B cell (primary cell): Measurements from ENCODE around the gene ITCH. TPM values are rescaled to one million over a fixed set of nuclear protein-coding genes. Genes with fewer than 3 reads are reported as not detected.

Experiments used
- ATAC-seq: fragments of 200-7000 bp; cut with Tn5 transposase; one replicate; pipeline ENCODE4 v1.10.0; 2021; ENCODE audit warnings: low read depth, mild to moderate bottlenecking, moderate number of reproducible peaks, moderate library complexity
- CTCF ChIA-PET: fragments of 350-600 bp; sonication (Branson Sonifier 250); formaldehyde crosslinking; loops from one replicate; lab custom pipeline; 2021; ENCODE audit warnings: antibody characterized with exemption, inconsistent platforms; lab: Charles Lee
- POLR2A ChIA-PET: fragments of 350-600 bp; sonication (Branson Sonifier 250); formaldehyde crosslinking; loops from one replicate; lab custom pipeline; 2021; ENCODE audit warnings: antibody characterized with exemption; lab: Charles Lee
- DNase-seq: peaks from one replicate; pipeline ENCODE4 v3.0.0; 2013
- H2AFZ ChIP-seq: 2 replicates; pipeline ENCODE4 v1.6.1; 2012; ENCODE audit warnings: mild to moderate bottlenecking, low read depth, low read length; ENCODE audit not compliant: insufficient read depth, poor library complexity, severe bottlenecking
- H3K27ac ChIP-seq, 2 donors: 1 replicate in 1 of 2; 2 replicates in 1 of 2; pipeline ENCODE4 v1.5.1; 2012 to 2013; ENCODE audit warnings: low read length in 2 of 2, mild to moderate bottlenecking in 2 of 2, moderate library complexity in 1 of 2
- H3K27me3 ChIP-seq, 4 experiments: fragments of 200-600 bp in 1 of 4; sonication (generic) in 1 of 4; replicated peaks in 1 of 4; 1 replicate in 2 of 4; 2 replicates in 2 of 4; pipeline versions ENCODE4 v1.6.1 to v1.7.0; 2013 to 2016; ENCODE audit warnings: low read length in 3 of 4, mild to moderate bottlenecking in 2 of 4, mixed read lengths in 1 of 4, moderate library complexity in 1 of 4; ENCODE audit not compliant: insufficient read depth in 4 of 4, control insufficient read depth in 3 of 4; ENCODE audit errors: control extremely low read depth in 1 of 4
- H3K36me3 ChIP-seq, 2 experiments: replicated peaks in 1 of 2; 1 replicate in 1 of 2; 2 replicates in 1 of 2; pipeline versions ENCODE4 v1.6.1 to v1.7.1; 2013; ENCODE audit warnings: low read length in 1 of 2; ENCODE audit not compliant: insufficient read depth in 2 of 2, control insufficient read depth in 1 of 2; ENCODE audit errors: control extremely low read depth in 1 of 2, extremely low read depth in 1 of 2
- H3K4me1 ChIP-seq, 2 donors: fragments of 200-600 bp in 1 of 2; sonication (generic) in 1 of 2; 1 replicate in 1 of 2; 2 replicates in 1 of 2; pipeline versions ENCODE4 v1.5.1 to v1.6.1; 2013 to 2017; ENCODE audit warnings: low read length in 2 of 2; ENCODE audit not compliant: control insufficient read depth in 2 of 2, insufficient read depth in 2 of 2
- H3K4me2 ChIP-seq: replicated peaks from 2 replicates; pipeline ENCODE3; 2012; ENCODE audit warnings: mild to moderate bottlenecking, low read depth, low read length; ENCODE audit not compliant: poor library complexity, severe bottlenecking
- H3K4me3 ChIP-seq, 5 experiments: fragments of 200-600 bp in 1 of 5; sonication (generic) in 1 of 5; 1 replicate in 3 of 5; 2 replicates in 2 of 5; pipeline versions ENCODE4 v1.5.1 to v1.7.0; 2011 to 2016; ENCODE audit warnings: low read length in 4 of 5, mild to moderate bottlenecking in 4 of 5, low read depth in 2 of 5, control low read depth in 1 of 5, moderate library complexity in 1 of 5; ENCODE audit not compliant: insufficient read depth in 1 of 5; ENCODE audit errors: control extremely low read depth in 1 of 5, extremely low read depth in 1 of 5
- H3K79me2 ChIP-seq: fragments of 200-600 bp; sonication (generic); one replicate; pipeline ENCODE4 v1.6.0; 2016; ENCODE audit warnings: low read length; ENCODE audit not compliant: control insufficient read depth, insufficient read depth
- H3K9ac ChIP-seq: fragments of 200-600 bp; sonication (generic); 2 replicates; pipeline ENCODE4 v1.6.1; 2017; ENCODE audit warnings: mild to moderate bottlenecking, low read length, moderate library complexity
- H3K9me3 ChIP-seq, 3 donors: one replicate each; pipeline versions ENCODE4 v1.6.1 to v1.7.1; 2013; ENCODE audit warnings: low read length in 2 of 3; ENCODE audit not compliant: control insufficient read depth in 2 of 3, insufficient read depth in 1 of 3; ENCODE audit errors: control extremely low read depth in 1 of 3
- H4K20me1 ChIP-seq: 2 replicates; pipeline ENCODE4 v1.6.0; 2012; ENCODE audit warnings: mild to moderate bottlenecking, low read length; ENCODE audit not compliant: insufficient read depth, control insufficient read depth, poor library complexity, severe bottlenecking
- H3K27ac Mint-ChIP-seq: one replicate; pipeline ENCODE4 v1.8.0; 2021; ENCODE audit warnings: mixed read lengths
- H3K27me3 Mint-ChIP-seq: one replicate; pipeline ENCODE4 v1.8.0; 2021; ENCODE audit warnings: mixed read lengths
- H3K4me1 Mint-ChIP-seq: one replicate; pipeline ENCODE4 v1.8.0; 2021; ENCODE audit warnings: mixed read lengths
- H3K4me3 Mint-ChIP-seq: one replicate; pipeline ENCODE4 v1.8.0; 2021; ENCODE audit warnings: mixed read lengths
- H3K9me3 Mint-ChIP-seq: one replicate; pipeline ENCODE4 v1.8.0; 2022; ENCODE audit warnings: mixed read lengths; ENCODE audit not compliant: insufficient read depth
- CTCF ChIP-seq: fragments of 200-600 bp; IDR thresholded peaks from one replicate; pipeline ENCODE4 v1.8.0; 2022; ENCODE audit warnings: antibody characterized with exemption, mild to moderate bottlenecking
- EZH2 ChIP-seq: IDR thresholded peaks from 2 replicates; pipeline ENCODE4 v1.6.1; 2012; ENCODE audit warnings: borderline replicate concordance, low read depth, mild to moderate bottlenecking, moderate library complexity, low read length; ENCODE audit not compliant: insufficient read depth, poor library complexity, severe bottlenecking
- WGBS: methylation state at CpG from one replicate; pipeline ENCODE4 v1.1.5; 2013; ENCODE audit warnings: missing lambda C conversion rate; ENCODE audit not compliant: insufficient coverage; 5-methylcytosine and 5-hydroxymethylcytosine counted together
- intact Hi-C: fragments of 100-400 bp; cut with micrococcal nuclease; formaldehyde crosslinking; loops from one replicate; pipeline ENCODE4 v1.10.0; 2022
- polyA plus RNA-seq: library from polyadenylated mRNA; depleted of rRNA; stranded (reverse); fragments of >200 nt; gene quantifications from 2 replicates; pipeline ENCODE4 v1.2.3, GENCODE V29; 2012
- total RNA-seq, 2 donors: library from RNA; stranded (reverse); fragments of 120-200 nt in 1 of 2; gene quantifications; 1 replicate in 1 of 2; 2 replicates in 1 of 2; pipeline versions ENCODE4 v1.2.3 to v1.2.4, GENCODE V29; 2013 to 2022

Gene ITCH
- total and polyA plus RNA-seq, 2 donors (not counting 1 experiment from before 2014, with no cell fraction given) = 10.0 to 110 TPM

GRCh38 chr20:34543463-34544056 lies 180.5 kb downstream of the ITCH start:
- H3K27ac Mint-ChIP-seq = no peak overlapping the region

More at GRCh38 chr20:34543463-34544056, 180.5 kb downstream of the ITCH start:
- ATAC-seq (no peak), DNase-seq (no peak)
- peaks cover 3% of the 10 kb centered on the region for H3K27me3 Mint-ChIP-seq
- no peak overlapping the region for H3K9ac ChIP-seq
- H3K4me1 ChIP-seq = peaks cover 0 to 7% of the 10 kb centered on the region in 2 donors
- H3K27me3 ChIP-seq = peaks cover 0 to 4% (median 0%) of the 10 kb centered on the region in 4 experiments
- H4K20me1 ChIP-seq = no peaks in the 10 kb centered on the region
- no peak overlapping the region for H3K4me3 Mint-ChIP-seq
- H3K9me3 Mint-ChIP-seq = no peaks in the 10 kb centered on the region
- intact Hi-C loops = no loop called here
- 80% methylated on average over 9 of the region's 12 CpGs for WGBS
- ChIA-PET CTCF (interaction anchor here (1.9 kb wide), 1 partner anchor 164 kb away, joined by 7 read pairs; no protein-coding TSS in a partner anchor), POLR2A (interaction anchor here (0.6 kb wide), 1 partner anchor 235 kb away, joined by 3 read pairs; no protein-coding TSS in a partner anchor)
- H3K4me1 Mint-ChIP-seq = peaks cover 18% of the 10 kb centered on the region
- H3K27ac ChIP-seq = no peak overlapping the region
- peaks cover 0 to 20% of the 10 kb centered on the region in 2 experiments for H3K36me3 ChIP-seq
- no peaks in the 10 kb centered on the region for H3K79me2 ChIP-seq
- no peak for TF ChIP-seq EZH2
- no peak for TF ChIP-seq CTCF
- H2AFZ ChIP-seq = no peak overlapping the region
- no peak overlapping the region for H3K4me3 ChIP-seq
- H3K4me2 ChIP-seq = no peak overlapping the region
- H3K9me3 ChIP-seq = no peaks in the 10 kb centered on the region
